Measurements from ENCODE around the gene CELA3A. TPM values are rescaled to one million over a fixed set of nuclear protein-coding genes. Genes with fewer than 3 reads are reported as not detected.

Gene CELA3A
- total RNA-seq, 1 donor = not detected

- H3K4me3 ChIP-seq (ENCODE audit: low read depth, low read length) = no peak overlapping the region
Measured at GRCh38 chr1:22044690-22045420, 43.4 kb downstream of the CELA3A start.

GRCh38 chr1:22045604-22046228, 44.3 kb downstream of the CELA3A start:
- DNase-seq (ENCODE audit: low read depth) = no peak
- H3K4me3 ChIP-seq (ENCODE audit: low read depth, low read length) = no peak overlapping the region
- no peak for TF ChIP-seq CTCF (IDR thresholded peaks at IDR 0.05; ENCODE audit: insufficient read depth, low read depth, low read length)

More at GRCh38 chr1:22044690-22045420, 43.4 kb downstream of the CELA3A start:
- DNase-seq (ENCODE audit: low read depth) = peak; percentile 67
- TF ChIP-seq CTCF (IDR thresholded peaks at IDR 0.05; ENCODE audit: insufficient read depth, low read depth, low read length) = no peak

GRCh38 chr1:22048351-22049192, 47.1 kb downstream of the CELA3A start:
- peak; percentile 31 for DNase-seq (ENCODE audit: low read depth)
- H3K4me3 ChIP-seq (ENCODE audit: low read depth, low read length) = no peak overlapping the region
- no peak for TF ChIP-seq CTCF (IDR thresholded peaks at IDR 0.05; ENCODE audit: insufficient read depth, low read depth, low read length)

GRCh38 chr1:22050330-22050729, 48.9 kb downstream of the CELA3A start:
- H3K4me3 ChIP-seq (ENCODE audit: low read depth, low read length) = no peak overlapping the region
- no peak for TF ChIP-seq CTCF (IDR thresholded peaks at IDR 0.05; ENCODE audit: insufficient read depth, low read depth, low read length)
- DNase-seq (ENCODE audit: low read depth) = no peak

- DNase-seq (ENCODE audit: low read depth) = no peak
- TF ChIP-seq CTCF (IDR thresholded peaks at IDR 0.05; ENCODE audit: insufficient read depth, low read depth, low read length) = no peak
- H3K4me3 ChIP-seq (ENCODE audit: low read depth, low read length) = no peak overlapping the region
Measured at GRCh38 chr1:22051607-22052114, 50.2 kb downstream of the CELA3A start.

- TF ChIP-seq CTCF (IDR thresholded peaks at IDR 0.05; ENCODE audit: insufficient read depth, low read depth, low read length) = no peak
- peak; percentile 96 for DNase-seq (ENCODE audit: low read depth)
- H3K4me3 ChIP-seq (ENCODE audit: low read depth, low read length) = peak within 1 kb of the TSS; percentile 96
Measured at GRCh38 chr1:22052115-22053016, 50.9 kb downstream of the CELA3A start, which contains the start of gene CDC42. Gene CDC42, plus strand, starts transcription at chr1:22052709. Its CDS starts 25,770 bp downstream, at chr1:22078479.

All from fibroblast of villous mesenchyme (primary cell).